Activated B cell treated with CpG ODN at 0.5 μM for 24 hours (primary cell): ENCODE data around the gene NPC2. TPM values are rescaled to one million over a fixed set of nuclear protein-coding genes. Genes with fewer than 3 reads are reported as not detected.

ENCODE experiments used
- ATAC-seq: fragments of 200-7000 bp; cut with Tn5 transposase; one replicate; pipeline ENCODE4 v1.10.0; 2021; ENCODE audit warnings: low read depth, mild to moderate bottlenecking, moderate library complexity
- CTCF ChIA-PET: fragments of 350-600 bp; sonication (Branson Sonifier 250); formaldehyde crosslinking; loops from one replicate; lab custom pipeline; 2021; ENCODE audit warnings: antibody characterized with exemption; lab: Charles Lee
- POLR2A ChIA-PET: fragments of 350-600 bp; sonication (Branson Sonifier 250); formaldehyde crosslinking; loops from one replicate; lab custom pipeline; 2021; ENCODE audit warnings: antibody characterized with exemption; lab: Charles Lee
- DNase-seq: peaks from one replicate; pipeline ENCODE4 v3.0.0; 2022
- H3K27ac Mint-ChIP-seq: one replicate; pipeline ENCODE4 v1.8.0; 2020; ENCODE audit warnings: mixed read lengths
- H3K27me3 Mint-ChIP-seq: one replicate; pipeline ENCODE4 v1.8.0; 2021; ENCODE audit warnings: mixed read lengths
- H3K36me3 Mint-ChIP-seq: one replicate; pipeline ENCODE4 v1.8.0; 2021; ENCODE audit warnings: low read depth, mixed read lengths
- H3K4me1 Mint-ChIP-seq: one replicate; pipeline ENCODE4 v1.8.0; 2021; ENCODE audit warnings: mixed read lengths
- H3K4me3 Mint-ChIP-seq: one replicate; pipeline ENCODE4 v1.8.0; 2020; ENCODE audit warnings: mild to moderate bottlenecking, mixed read lengths
- H3K9me3 Mint-ChIP-seq: one replicate; pipeline ENCODE4 v1.8.0; 2020; ENCODE audit warnings: mixed read lengths
- CTCF ChIP-seq: fragments of 200-600 bp; IDR thresholded peaks from one replicate; pipeline ENCODE4 v1.8.0; 2022; ENCODE audit warnings: antibody characterized with exemption, mild to moderate bottlenecking
- intact Hi-C: fragments of 100-400 bp; cut with micrococcal nuclease; formaldehyde crosslinking; loops from one replicate; pipeline ENCODE4 v1.15.1; 2024
- total RNA-seq: library from RNA; stranded (reverse); gene quantifications from 2 replicates; pipeline ENCODE4 v1.2.3, GENCODE V29; 2022

Gene NPC2
- total RNA-seq, 1 donor from 2014 or later, result 69.4 TPM

GRCh38 chr14:74495356-74495755 is 2.3 kb upstream of the NPC2 start:
- H3K9me3 Mint-ChIP-seq, result no peaks in the 10 kb centered on the region
- H3K4me3 Mint-ChIP-seq, result no peak overlapping the region
- no peak for DNase-seq
- H3K36me3 Mint-ChIP-seq, result peaks cover 24% of the 10 kb centered on the region
- H3K4me1 Mint-ChIP-seq, result peaks cover 21% of the 10 kb centered on the region
- H3K27me3 Mint-ChIP-seq, result no peaks in the 10 kb centered on the region
- TF ChIP-seq CTCF, result no peak
- intact Hi-C loops, result loop anchor here (10.0 kb wide), 1 partner anchor 449 kb away; no protein-coding TSS in a partner anchor
- ATAC-seq, result no peak
- ChIA-PET CTCF (no interaction called here), POLR2A (no interaction called here)
- H3K27ac Mint-ChIP-seq, result peak overlapping the region; percentile 80

- H3K4me1 Mint-ChIP-seq, result peaks cover 34% of the 10 kb centered on the region
- DNase-seq (peak; percentile 98), ATAC-seq (peak; percentile 90)
- ChIA-PET CTCF (interaction anchor here (0.7 to 0.9 kb wide), 3 partner anchors 115 to 191 kb away, joined by 3 to 4 read pairs (median 3); partner anchors contain the start of gene ABCD4), POLR2A (interaction anchor here (0.6 to 2.0 kb wide), 8 partner anchors 12 to 705 kb away, joined by 3 to 18 read pairs (median 6); partner anchors contain the start of gene ABCD4)
- TF ChIP-seq CTCF, result no peak
- H3K27ac Mint-ChIP-seq, result no peak within 1 kb of the TSS
- H3K27me3 Mint-ChIP-seq, result no peaks in the 10 kb centered on the region
- H3K36me3 Mint-ChIP-seq, result peaks cover 21% of the 10 kb centered on the region
- intact Hi-C loops, result loop anchor here (1.0 to 10.0 kb wide), 10 partner anchors 92 to 1169 kb away; partner anchors contain the start of genes ALDH6A1, DLST, EIF2B2 and ERG28
- H3K9me3 Mint-ChIP-seq, result no peaks in the 10 kb centered on the region
- no peak within 1 kb of the TSS for H3K4me3 Mint-ChIP-seq
Observed at GRCh38 chr14:74493343-74494261, 497 bp upstream of the NPC2 start, which contains the start of gene ISCA2. ISCA2 (plus strand) TSS chr14:74493765; CDS start chr14:74493775, 10 bp downstream.

GRCh38 chr14:74491956-74492775 is 939 bp downstream of the NPC2 start:
- TF ChIP-seq CTCF, result no peak
- ATAC-seq (no peak), DNase-seq (no peak)
- no peak overlapping the region for H3K27ac Mint-ChIP-seq
- intact Hi-C loops, result loop anchor here (1.0 to 10.0 kb wide), 7 partner anchors 101 to 1170 kb away; partner anchors contain the start of genes DLST, ERG28, TTLL5 and YLPM1
- H3K4me1 Mint-ChIP-seq, result peaks cover 35% of the 10 kb centered on the region
- H3K9me3 Mint-ChIP-seq, result no peaks in the 10 kb centered on the region
- ChIA-PET CTCF (interaction anchor here (1.1 to 2.4 kb wide), 2 partner anchors 129 to 130 kb away, joined by 3 to 14 read pairs; no protein-coding TSS in a partner anchor), POLR2A (interaction anchor here (0.6 to 2.0 kb wide), 3 partner anchors 90 to 137 kb away, joined by 3 to 18 read pairs (median 6); no protein-coding TSS in a partner anchor)
- no peak overlapping the region for H3K4me3 Mint-ChIP-seq
- no peaks in the 10 kb centered on the region for H3K27me3 Mint-ChIP-seq
- H3K36me3 Mint-ChIP-seq, result peaks cover 19% of the 10 kb centered on the region

DNA sequence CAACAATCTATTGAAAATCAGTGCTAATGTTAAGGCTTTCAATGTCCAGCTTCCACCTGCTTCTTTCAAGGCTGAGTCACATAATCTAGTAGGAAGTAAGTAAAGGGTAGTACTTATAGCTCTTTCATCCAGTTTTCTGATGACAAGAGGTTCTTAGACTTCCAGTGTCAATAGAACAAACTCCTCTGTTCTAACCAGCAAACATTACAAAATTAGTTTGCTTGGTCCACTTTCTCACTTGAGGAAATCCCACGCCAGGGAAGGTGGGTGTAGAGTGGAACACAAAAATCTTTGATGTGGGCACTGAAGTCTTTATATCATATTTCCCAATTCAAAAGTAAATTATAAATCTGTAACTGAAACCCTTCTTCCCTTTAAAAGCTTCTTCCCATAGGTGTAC is 2.6 kb downstream of the NPC2 start:
- DNase-seq, result no peak
- Mint-ChIP-seq H3K27ac (no peak overlapping the region), H3K4me1 (peaks cover 33% of the 10 kb centered on the region), H3K27me3 (no peaks in the 10 kb centered on the region), H3K36me3 (peaks cover 16% of the 10 kb centered on the region), H3K9me3 (no peaks in the 10 kb centered on the region), H3K4me3 (no peak overlapping the region)
- no peak for TF ChIP-seq CTCF
- intact Hi-C loops, result loop anchor here (5.0 to 10.0 kb wide), 2 partner anchors 454 to 1172 kb away; partner anchors contain the start of genes ERG28 and TTLL5
- ChIA-PET POLR2A (interaction anchor here (0.6 kb wide), 1 partner anchor 393 kb away, joined by 5 read pairs; no protein-coding TSS in a partner anchor), CTCF (interaction anchor here (0.9 to 2.4 kb wide), 2 partner anchors 32 to 127 kb away, joined by 3 to 14 read pairs; no protein-coding TSS in a partner anchor)
- no peak for ATAC-seq
